K562 (cell line): ENCODE measurements around the gene POU1F1. TPM values are rescaled to one million over a fixed set of nuclear protein-coding genes. Genes with fewer than 3 reads are reported as not detected.

Experiments used
- CBX3 ChIP-seq, 2 experiments: IDR thresholded peaks; 1 replicate in 1 of 2; 2 replicates in 1 of 2; pipeline ENCODE4 v1.6.1; 2012; ENCODE audit warnings: inconsistent platforms in 2 of 2, low read length in 2 of 2, borderline replicate concordance in 1 of 2, control low read depth in 1 of 2
- CTCFL ChIP-seq: IDR thresholded peaks from 2 replicates; pipeline ENCODE4 v1.6.1; 2011; ENCODE audit warnings: borderline replicate concordance, low read depth, mild to moderate bottlenecking, moderate library complexity, low read length; ENCODE audit not compliant: insufficient read depth, poor library complexity, severe bottlenecking
- ZBTB11 ChIP-seq, 3 experiments: fragments of 200-800 bp in 1 of 3; fragments of 250-450 bp in 1 of 3; fragments of 450-650 bp in 1 of 3; sonication (Bioruptor Pico) in 1 of 3; sonication (Bioruptor generic) in 1 of 3; formaldehyde crosslinking in 1 of 3; IDR thresholded peaks; 2 replicates each; pipeline versions ENCODE4 v1.6.1 to v1.8.0; 2016 to 2022; ENCODE audit warnings: mild to moderate bottlenecking in 2 of 3, missing genetic modification characterization in 2 of 3, missing compliant biosample characterization in 1 of 3, moderate library complexity in 1 of 3
- ZNF586 ChIP-seq: fragments of 450-650 bp; formaldehyde crosslinking; conservative IDR thresholded peaks from 2 replicates; pipeline ENCODE4 v1.4.0; 2020; ENCODE audit warnings: mild to moderate bottlenecking, moderate library complexity
- ZNF589 ChIP-seq: fragments of 200-800 bp; sonication (Bioruptor generic); IDR thresholded peaks from 2 replicates; pipeline ENCODE4 v1.6.1; 2016; ENCODE audit warnings: low read depth, missing genetic modification characterization, missing compliant biosample characterization
- ZNF830 ChIP-seq: fragments of 250-450 bp; sonication (Bioruptor Pico); IDR thresholded peaks from 2 replicates; pipeline ENCODE4 v1.5.0; 2021; ENCODE audit warnings: mild to moderate bottlenecking
- ZSCAN32 ChIP-seq: fragments of 450-650 bp; formaldehyde crosslinking; IDR thresholded peaks from 2 replicates; pipeline ENCODE4 v1.4.0; 2020; ENCODE audit warnings: mild to moderate bottlenecking, moderate library complexity
- polyA plus RNA-seq, 8 experiments: library from polyadenylated mRNA; depleted of rRNA in 4 of 8; stranded (reverse) in 5 of 8; unstranded in 3 of 8; fragments of >200 nt; fragmentation: Nextera tagmentation in 2 of 8; fragmentation: Illumina TruSeq in 1 of 8; extraction: Ambion mirVana in 2 of 8; extraction: Trizol in 1 of 8; gene quantifications; 2 replicates each; pipeline versions ENCODE4 v1.2.1 to v1.2.3, GENCODE V29; 2011 to 2014; ENCODE audit warnings: inconsistent platforms in 1 of 8, missing spikeins in 1 of 8
- total RNA-seq, 7 experiments: library from RNA; depleted of rRNA in 6 of 7; stranded (reverse); fragments of >200 nt in 6 of 7; fragmentation: Illumina TruSeq in 2 of 7; extraction: Trizol in 2 of 7; gene quantifications; 2 replicates each; pipeline versions ENCODE4 v1.2.1 to v1.2.3, GENCODE V29; 2011 to 2021; ENCODE audit warnings: low replicate concordance in 1 of 7
- TF ChIP-seq, protein P1 (sequence below): sonication (generic); formaldehyde crosslinking; IDR thresholded peaks from 2 replicates; pipeline ENCODE4 v1.8.1; 2022; ENCODE audit warnings: missing genetic modification reagents
- TF ChIP-seq, protein P2 (sequence below): IDR thresholded peaks from 3 replicates; pipeline ENCODE4 v1.6.1; 2011; ENCODE audit warnings: borderline replicate concordance, mild to moderate bottlenecking, moderate library complexity; ENCODE audit not compliant: insufficient read length; ENCODE audit errors: extremely low read depth
- TF ChIP-seq, protein P3 (sequence below): sonication (generic); formaldehyde crosslinking; IDR thresholded peaks from 2 replicates; pipeline ENCODE4 v1.8.0; 2022; ENCODE audit warnings: mild to moderate bottlenecking, missing genetic modification reagents

POU1F1 gene
- total and polyA plus RNA-seq, 9 of the 15 experiments (the other 6 are each of a cell fraction or from before 2014, with no cell fraction given): not detected

- TF ChIP-seq, protein P1, sequence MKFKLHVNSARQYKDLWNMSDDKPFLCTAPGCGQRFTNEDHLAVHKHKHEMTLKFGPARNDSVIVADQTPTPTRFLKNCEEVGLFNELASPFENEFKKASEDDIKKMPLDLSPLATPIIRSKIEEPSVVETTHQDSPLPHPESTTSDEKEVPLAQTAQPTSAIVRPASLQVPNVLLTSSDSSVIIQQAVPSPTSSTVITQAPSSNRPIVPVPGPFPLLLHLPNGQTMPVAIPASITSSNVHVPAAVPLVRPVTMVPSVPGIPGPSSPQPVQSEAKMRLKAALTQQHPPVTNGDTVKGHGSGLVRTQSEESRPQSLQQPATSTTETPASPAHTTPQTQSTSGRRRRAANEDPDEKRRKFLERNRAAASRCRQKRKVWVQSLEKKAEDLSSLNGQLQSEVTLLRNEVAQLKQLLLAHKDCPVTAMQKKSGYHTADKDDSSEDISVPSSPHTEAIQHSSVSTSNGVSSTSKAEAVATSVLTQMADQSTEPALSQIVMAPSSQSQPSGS (CRISPR knock-in tag): no peak
- TF ChIP-seq ZNF586 (CRISPR knock-in tag) (no peak), ZBTB11 (CRISPR knock-in tag; IDR thresholded peaks at IDR 0.05) (no peak), ZSCAN32 (no peak), ZNF589 (CRISPR knock-in tag) (no peak), CBX3 (IDR thresholded peaks at IDR 0.05; ENCODE audit: borderline replicate concordance in 1 of 2, low read length in 2 of 2) (no peak), ZNF830 (CRISPR knock-in tag) (no peak), CTCFL (no peak)
- TF ChIP-seq, protein P2, sequence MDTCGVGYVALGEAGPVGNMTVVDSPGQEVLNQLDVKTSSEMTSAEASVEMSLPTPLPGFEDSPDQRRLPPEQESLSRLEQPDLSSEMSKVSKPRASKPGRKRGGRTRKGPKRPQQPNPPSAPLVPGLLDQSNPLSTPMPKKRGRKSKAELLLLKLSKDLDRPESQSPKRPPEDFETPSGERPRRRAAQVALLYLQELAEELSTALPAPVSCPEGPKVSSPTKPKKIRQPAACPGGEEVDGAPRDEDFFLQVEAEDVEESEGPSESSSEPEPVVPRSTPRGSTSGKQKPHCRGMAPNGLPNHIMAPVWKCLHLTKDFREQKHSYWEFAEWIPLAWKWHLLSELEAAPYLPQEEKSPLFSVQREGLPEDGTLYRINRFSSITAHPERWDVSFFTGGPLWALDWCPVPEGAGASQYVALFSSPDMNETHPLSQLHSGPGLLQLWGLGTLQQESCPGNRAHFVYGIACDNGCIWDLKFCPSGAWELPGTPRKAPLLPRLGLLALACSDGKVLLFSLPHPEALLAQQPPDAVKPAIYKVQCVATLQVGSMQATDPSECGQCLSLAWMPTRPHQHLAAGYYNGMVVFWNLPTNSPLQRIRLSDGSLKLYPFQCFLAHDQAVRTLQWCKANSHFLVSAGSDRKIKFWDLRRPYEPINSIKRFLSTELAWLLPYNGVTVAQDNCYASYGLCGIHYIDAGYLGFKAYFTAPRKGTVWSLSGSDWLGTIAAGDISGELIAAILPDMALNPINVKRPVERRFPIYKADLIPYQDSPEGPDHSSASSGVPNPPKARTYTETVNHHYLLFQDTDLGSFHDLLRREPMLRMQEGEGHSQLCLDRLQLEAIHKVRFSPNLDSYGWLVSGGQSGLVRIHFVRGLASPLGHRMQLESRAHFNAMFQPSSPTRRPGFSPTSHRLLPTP: no peak
- TF ChIP-seq, protein P3, sequence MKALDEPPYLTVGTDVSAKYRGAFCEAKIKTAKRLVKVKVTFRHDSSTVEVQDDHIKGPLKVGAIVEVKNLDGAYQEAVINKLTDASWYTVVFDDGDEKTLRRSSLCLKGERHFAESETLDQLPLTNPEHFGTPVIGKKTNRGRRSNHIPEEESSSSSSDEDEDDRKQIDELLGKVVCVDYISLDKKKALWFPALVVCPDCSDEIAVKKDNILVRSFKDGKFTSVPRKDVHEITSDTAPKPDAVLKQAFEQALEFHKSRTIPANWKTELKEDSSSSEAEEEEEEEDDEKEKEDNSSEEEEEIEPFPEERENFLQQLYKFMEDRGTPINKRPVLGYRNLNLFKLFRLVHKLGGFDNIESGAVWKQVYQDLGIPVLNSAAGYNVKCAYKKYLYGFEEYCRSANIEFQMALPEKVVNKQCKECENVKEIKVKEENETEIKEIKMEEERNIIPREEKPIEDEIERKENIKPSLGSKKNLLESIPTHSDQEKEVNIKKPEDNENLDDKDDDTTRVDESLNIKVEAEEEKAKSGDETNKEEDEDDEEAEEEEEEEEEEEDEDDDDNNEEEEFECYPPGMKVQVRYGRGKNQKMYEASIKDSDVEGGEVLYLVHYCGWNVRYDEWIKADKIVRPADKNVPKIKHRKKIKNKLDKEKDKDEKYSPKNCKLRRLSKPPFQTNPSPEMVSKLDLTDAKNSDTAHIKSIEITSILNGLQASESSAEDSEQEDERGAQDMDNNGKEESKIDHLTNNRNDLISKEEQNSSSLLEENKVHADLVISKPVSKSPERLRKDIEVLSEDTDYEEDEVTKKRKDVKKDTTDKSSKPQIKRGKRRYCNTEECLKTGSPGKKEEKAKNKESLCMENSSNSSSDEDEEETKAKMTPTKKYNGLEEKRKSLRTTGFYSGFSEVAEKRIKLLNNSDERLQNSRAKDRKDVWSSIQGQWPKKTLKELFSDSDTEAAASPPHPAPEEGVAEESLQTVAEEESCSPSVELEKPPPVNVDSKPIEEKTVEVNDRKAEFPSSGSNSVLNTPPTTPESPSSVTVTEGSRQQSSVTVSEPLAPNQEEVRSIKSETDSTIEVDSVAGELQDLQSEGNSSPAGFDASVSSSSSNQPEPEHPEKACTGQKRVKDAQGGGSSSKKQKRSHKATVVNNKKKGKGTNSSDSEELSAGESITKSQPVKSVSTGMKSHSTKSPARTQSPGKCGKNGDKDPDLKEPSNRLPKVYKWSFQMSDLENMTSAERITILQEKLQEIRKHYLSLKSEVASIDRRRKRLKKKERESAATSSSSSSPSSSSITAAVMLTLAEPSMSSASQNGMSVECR (CRISPR knock-in tag): no peak
These were observed 49.1 kb downstream of the POU1F1 start, which contains the start of gene CHMP2B (continued) for GRCh38 chr3:87227104-87227834.
